ENCODE data around the gene BTF3. TPM values are rescaled to one million over a fixed set of nuclear protein-coding genes. Genes with fewer than 3 reads are reported as not detected.

BTF3 gene
- total and polyA plus RNA-seq, 9 of the 15 experiments (the other 6 are each of a cell fraction or from before 2014, with no cell fraction given): 534 to 1,637 (median 848) TPM

DNA sequence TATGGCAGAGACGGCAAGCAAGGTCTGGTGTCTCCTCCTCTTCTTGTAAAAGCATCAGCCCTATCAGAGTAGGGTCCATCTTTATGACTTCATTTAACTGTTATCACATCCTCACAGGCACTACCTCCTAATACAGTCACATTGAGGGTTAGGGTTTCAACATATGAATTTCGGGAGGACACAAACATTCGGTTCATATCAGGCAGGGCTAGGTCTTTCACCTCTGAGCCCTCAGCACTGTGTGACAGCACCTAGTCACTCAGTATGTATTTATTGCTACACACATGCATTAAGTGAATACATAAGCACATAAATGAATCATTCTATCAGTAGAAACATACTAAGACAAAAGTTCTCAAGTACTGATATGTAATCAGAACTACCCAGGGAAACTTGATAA is 9.4 kb upstream of the BTF3 start (continued):
- TF ChIP-seq, protein P1, sequence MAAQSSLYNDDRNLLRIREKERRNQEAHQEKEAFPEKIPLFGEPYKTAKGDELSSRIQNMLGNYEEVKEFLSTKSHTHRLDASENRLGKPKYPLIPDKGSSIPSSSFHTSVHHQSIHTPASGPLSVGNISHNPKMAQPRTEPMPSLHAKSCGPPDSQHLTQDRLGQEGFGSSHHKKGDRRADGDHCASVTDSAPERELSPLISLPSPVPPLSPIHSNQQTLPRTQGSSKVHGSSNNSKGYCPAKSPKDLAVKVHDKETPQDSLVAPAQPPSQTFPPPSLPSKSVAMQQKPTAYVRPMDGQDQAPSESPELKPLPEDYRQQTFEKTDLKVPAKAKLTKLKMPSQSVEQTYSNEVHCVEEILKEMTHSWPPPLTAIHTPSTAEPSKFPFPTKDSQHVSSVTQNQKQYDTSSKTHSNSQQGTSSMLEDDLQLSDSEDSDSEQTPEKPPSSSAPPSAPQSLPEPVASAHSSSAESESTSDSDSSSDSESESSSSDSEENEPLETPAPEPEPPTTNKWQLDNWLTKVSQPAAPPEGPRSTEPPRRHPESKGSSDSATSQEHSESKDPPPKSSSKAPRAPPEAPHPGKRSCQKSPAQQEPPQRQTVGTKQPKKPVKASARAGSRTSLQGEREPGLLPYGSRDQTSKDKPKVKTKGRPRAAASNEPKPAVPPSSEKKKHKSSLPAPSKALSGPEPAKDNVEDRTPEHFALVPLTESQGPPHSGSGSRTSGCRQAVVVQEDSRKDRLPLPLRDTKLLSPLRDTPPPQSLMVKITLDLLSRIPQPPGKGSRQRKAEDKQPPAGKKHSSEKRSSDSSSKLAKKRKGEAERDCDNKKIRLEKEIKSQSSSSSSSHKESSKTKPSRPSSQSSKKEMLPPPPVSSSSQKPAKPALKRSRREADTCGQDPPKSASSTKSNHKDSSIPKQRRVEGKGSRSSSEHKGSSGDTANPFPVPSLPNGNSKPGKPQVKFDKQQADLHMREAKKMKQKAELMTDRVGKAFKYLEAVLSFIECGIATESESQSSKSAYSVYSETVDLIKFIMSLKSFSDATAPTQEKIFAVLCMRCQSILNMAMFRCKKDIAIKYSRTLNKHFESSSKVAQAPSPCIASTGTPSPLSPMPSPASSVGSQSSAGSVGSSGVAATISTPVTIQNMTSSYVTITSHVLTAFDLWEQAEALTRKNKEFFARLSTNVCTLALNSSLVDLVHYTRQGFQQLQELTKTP (IDR thresholded peaks at IDR 0.05; ENCODE audit: low read depth in 1 of 2, partially characterized antibody in 2 of 2): no peak
- no peak for TF ChIP-seq ARID2 (IDR thresholded peaks at IDR 0.05)
- no peak for TF ChIP-seq MAZ (CRISPR knock-in tag; conservative IDR thresholded peaks at IDR 0.05 in 1 of 2, IDR thresholded peaks at IDR 0.05 in 1 of 2)
- TF ChIP-seq, protein P2, sequence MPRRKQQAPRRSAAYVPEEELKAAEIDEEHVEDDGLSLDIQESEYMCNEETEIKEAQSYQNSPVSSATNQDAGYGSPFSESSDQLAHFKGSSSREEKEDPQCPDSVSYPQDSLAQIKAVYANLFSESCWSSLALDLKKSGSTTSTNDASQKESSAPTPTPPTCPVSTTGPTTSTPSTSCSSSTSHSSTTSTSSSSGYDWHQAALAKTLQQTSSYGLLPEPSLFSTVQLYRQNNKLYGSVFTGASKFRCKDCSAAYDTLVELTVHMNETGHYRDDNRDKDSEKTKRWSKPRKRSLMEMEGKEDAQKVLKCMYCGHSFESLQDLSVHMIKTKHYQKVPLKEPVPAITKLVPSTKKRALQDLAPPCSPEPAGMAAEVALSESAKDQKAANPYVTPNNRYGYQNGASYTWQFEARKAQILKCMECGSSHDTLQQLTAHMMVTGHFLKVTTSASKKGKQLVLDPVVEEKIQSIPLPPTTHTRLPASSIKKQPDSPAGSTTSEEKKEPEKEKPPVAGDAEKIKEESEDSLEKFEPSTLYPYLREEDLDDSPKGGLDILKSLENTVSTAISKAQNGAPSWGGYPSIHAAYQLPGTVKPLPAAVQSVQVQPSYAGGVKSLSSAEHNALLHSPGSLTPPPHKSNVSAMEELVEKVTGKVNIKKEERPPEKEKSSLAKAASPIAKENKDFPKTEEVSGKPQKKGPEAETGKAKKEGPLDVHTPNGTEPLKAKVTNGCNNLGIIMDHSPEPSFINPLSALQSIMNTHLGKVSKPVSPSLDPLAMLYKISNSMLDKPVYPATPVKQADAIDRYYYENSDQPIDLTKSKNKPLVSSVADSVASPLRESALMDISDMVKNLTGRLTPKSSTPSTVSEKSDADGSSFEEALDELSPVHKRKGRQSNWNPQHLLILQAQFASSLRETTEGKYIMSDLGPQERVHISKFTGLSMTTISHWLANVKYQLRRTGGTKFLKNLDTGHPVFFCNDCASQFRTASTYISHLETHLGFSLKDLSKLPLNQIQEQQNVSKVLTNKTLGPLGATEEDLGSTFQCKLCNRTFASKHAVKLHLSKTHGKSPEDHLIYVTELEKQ (CRISPR knock-in tag; IDR thresholded peaks at IDR 0.05): no peak
- TF ChIP-seq MYC (IDR thresholded peaks at IDR 0.05; ENCODE audit: low read depth, low read length): no peak
- no peak for TF ChIP-seq MYC (CRISPR knock-in tag; IDR thresholded peaks at IDR 0.05; ENCODE audit: borderline replicate concordance, low read depth)
- no peak for TF ChIP-seq HDGF (IDR thresholded peaks at IDR 0.05)
- no peak for TF ChIP-seq E2F3 (CRISPR knock-in tag; IDR thresholded peaks at IDR 0.05)
- TF ChIP-seq NFATC3 (IDR thresholded peaks at IDR 0.05): no peak
- no peak for TF ChIP-seq TARDBP (IDR thresholded peaks at IDR 0.05)
- no peak for TF ChIP-seq NCOA6 (IDR thresholded peaks at IDR 0.05)
- TF ChIP-seq, protein P3, sequence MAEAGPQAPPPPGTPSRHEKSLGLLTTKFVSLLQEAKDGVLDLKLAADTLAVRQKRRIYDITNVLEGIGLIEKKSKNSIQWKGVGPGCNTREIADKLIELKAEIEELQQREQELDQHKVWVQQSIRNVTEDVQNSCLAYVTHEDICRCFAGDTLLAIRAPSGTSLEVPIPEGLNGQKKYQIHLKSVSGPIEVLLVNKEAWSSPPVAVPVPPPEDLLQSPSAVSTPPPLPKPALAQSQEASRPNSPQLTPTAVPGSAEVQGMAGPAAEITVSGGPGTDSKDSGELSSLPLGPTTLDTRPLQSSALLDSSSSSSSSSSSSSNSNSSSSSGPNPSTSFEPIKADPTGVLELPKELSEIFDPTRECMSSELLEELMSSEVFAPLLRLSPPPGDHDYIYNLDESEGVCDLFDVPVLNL (CRISPR knock-in tag; IDR thresholded peaks at IDR 0.05; ENCODE audit: low read depth): no peak
- 0 out of 2 replicates have a peak, but pooled peaks have one; percentile 64 for TF ChIP-seq ZSCAN29 (IDR thresholded peaks at IDR 0.05)
- no peak for TF ChIP-seq ZNF24 (IDR thresholded peaks at IDR 0.05)
- TF ChIP-seq PTTG1 (tag; IDR thresholded peaks at IDR 0.05; ENCODE audit: low read depth): no peak
- no peak for TF ChIP-seq PHB (CRISPR knock-in tag; IDR thresholded peaks at IDR 0.05)
